SU-DHL-6 (cell line): ENCODE measurements around the gene TNFRSF25.

ENCODE experiments used
- EZH2phosphoT487 ChIP-seq: fragments of 200-600 bp; sonication (generic), shearing (Covaris generic); conservative IDR thresholded peaks from 2 replicates; pipeline ENCODE4 v1.6.1; 2018; ENCODE audit warnings: mild to moderate bottlenecking, antibody characterized with exemption, low read length, moderate library complexity, mixed read lengths
- TF ChIP-seq, protein P1 (sequence below): fragments of 200-600 bp; sonication (generic); IDR thresholded peaks from one replicate; pipeline ENCODE4 v1.5.1; 2017; ENCODE audit warnings: antibody characterized with exemption, mild to moderate bottlenecking, low read length, moderate library complexity; ENCODE audit not compliant: insufficient read depth, poor library complexity, severe bottlenecking

- TF ChIP-seq, protein P1, sequence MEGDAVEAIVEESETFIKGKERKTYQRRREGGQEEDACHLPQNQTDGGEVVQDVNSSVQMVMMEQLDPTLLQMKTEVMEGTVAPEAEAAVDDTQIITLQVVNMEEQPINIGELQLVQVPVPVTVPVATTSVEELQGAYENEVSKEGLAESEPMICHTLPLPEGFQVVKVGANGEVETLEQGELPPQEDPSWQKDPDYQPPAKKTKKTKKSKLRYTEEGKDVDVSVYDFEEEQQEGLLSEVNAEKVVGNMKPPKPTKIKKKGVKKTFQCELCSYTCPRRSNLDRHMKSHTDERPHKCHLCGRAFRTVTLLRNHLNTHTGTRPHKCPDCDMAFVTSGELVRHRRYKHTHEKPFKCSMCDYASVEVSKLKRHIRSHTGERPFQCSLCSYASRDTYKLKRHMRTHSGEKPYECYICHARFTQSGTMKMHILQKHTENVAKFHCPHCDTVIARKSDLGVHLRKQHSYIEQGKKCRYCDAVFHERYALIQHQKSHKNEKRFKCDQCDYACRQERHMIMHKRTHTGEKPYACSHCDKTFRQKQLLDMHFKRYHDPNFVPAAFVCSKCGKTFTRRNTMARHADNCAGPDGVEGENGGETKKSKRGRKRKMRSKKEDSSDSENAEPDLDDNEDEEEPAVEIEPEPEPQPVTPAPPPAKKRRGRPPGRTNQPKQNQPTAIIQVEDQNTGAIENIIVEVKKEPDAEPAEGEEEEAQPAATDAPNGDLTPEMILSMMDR, result no peak
- no peak for TF ChIP-seq EZH2phosphoT487
Observed at GRCh38 chr1:6444377-6444776, 21.6 kb downstream of the TNFRSF25 start.
